ENCODE results near the gene TMEM108.

Gene TMEM108

GRCh38 chr3:133055339-133055738 is 17.1 kb downstream of the TMEM108 start:
- FAIRE-seq, result no peak

DNA sequence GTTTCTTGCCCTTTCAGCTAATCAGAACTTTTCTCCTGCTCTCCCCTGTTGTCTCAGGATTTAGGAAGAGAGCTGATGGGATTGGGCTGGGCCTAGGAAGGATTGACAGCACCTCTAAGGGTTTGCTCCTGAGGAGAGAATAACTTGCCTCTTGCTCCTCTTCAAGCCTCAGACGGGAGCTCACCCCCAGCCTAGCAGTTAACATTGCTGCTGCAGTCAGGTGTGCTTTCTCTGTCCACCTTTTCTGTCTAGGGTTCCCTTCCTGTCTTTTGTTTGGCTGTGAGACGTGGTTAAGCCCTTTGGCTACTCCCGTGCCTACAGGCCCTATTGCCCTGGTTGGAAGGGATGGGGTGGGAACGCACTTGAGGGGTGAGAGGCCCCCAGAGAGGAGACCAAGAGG is 20.1 kb downstream of the TMEM108 start:
- no peak for FAIRE-seq

DNA sequence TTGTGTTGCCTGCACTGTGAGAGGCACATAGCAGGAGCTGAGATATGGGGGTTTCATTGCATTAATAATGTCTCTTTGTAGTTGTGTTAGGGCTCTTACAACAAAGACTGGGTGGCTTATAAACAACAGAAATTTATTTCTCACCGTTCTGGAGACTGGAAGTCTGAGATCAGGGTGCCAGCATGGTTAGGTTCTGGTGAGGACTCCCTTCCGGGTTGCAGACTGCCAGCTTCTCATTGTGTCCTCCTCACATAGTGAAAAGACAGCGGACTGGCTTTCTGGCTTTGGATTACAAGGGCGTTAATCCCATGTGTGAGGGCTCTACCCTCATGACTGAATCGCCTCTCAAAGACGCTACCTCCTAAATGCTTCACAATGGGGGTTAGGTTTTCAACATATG is 20.6 kb downstream of the TMEM108 start:
- no peak for FAIRE-seq

DNA sequence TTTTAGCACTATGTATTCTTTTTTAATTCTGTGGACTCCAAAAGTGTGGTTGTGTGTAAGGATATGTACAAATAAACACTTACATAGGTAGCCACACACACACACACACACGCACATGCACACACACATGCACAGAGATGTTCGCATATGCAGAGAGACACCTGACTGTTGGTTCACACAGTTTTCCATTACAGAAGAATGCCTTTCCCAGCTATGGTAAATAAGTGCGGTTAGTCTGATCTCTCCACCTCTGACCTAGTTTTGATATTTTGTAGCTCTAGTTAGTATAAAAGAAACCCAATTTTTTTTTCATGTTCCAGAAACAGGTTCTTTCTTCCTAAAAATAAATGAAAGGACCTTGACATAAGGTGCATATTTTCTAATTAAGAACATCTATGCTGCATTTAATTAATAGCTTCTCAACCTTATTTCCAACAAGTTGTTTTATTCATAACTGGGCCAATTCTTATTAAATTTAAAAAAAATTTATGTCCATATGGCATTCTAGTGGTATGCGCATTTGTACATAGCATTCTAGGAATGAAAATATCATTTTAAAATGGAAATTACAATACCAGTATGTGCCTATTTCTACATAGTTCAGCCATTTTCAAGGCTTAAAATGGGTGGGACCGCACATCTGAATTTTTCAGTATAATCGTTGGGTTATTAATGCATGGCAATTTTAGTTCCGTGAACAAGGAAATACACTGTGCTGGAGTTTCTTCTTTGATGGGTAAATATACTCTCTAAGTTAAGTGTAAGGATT is 27.2 kb downstream of the TMEM108 start:
- no peak for FAIRE-seq

- no peak for FAIRE-seq
Observed at GRCh38 chr3:133066026-133066425, 27.8 kb downstream of the TMEM108 start.

- FAIRE-seq, result no peak
Observed at GRCh38 chr3:133069556-133070286, 31.5 kb downstream of the TMEM108 start.

DNA sequence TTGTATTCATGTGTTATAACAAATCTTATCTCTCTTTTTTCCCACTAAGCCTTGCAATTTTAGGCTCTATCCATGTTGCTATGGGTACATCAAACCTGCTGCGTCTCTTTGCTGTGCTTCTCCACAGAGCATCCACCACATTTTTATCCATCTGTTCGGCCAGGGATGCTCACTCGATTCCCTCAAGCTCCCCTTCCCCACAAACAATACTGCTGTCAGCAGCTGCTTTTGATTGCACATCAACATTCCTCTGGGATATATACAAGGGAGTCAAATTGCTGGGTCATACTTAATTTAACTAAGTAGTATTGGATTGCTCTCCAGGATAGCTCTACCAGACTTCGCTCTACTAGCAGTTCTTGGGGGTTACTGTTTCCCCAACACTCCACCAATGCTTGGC is 36.8 kb downstream of the TMEM108 start:
- FAIRE-seq, result no peak

- no peak for FAIRE-seq
Observed at GRCh38 chr3:133077688-133078087, 39.5 kb downstream of the TMEM108 start.

DNA sequence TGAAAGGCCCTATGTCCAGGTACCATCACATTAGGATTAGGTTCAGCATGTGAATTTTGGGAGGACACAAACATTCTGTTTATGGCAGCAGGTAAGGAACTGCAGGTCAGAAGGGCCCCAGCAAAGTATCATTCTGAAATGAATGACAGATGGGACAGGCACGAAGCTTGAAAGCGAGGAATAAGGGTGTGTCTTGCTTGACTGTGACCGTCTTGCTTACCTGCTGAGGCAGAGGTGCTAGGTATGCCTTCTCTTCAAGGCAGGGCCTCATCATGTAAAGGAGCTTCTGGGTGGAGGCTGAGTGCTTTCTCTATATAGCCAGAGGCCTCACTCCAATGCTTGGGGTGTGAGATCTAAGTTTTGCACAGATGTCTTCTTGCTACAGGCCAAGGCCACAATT is 41.4 kb downstream of the TMEM108 start:
- FAIRE-seq, result no peak

DNA sequence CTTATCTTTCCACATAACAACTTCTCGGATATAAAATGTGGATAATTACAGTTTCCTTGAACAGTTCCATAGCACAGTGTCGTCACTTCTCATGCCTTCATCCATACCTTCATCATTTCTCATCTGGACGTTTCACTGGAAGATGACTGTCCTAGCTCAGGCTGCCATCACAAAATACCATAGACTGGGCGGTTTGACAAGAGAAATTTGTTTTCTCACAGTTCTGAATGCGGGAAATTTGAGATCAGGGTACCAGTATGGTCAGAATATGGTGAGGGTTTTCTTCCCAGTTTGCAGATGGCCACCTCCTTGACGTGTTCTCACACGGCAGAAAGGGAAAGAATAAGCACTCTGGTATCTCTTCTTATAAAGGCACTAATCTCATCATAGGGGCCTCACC is 42.8 kb downstream of the TMEM108 start:
- FAIRE-seq, result no peak

GRCh38 chr3:133083395-133083794 is 45.2 kb downstream of the TMEM108 start:
- no peak for FAIRE-seq

DNA sequence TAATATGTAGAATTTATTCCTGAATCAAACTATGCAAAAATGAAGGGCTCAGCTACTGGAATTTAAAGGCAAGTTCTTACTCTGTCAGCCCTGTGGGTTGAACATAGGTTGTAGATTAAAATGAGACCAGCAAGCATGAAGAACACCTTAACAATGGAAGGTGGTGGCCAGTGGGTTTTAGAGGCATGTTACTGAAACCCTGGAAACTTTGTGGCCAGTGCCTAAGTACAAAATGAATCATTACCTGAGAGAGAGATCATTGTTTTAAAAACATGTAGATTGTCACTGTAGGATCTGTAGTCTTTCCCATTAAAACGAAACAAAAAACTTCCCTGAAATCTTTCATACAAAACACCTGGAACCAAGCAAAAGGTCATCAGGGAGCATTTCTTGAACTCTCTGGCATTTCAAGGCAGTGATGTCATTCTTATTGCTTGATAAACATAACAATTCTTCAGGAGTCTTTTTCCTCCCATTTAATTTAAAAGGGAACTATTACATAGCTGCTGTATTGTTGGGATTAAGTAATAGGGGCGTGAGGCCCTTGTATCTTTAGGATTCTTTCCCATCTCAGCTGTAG is 51.8 kb downstream of the TMEM108 start:
- no peak for FAIRE-seq

DNA sequence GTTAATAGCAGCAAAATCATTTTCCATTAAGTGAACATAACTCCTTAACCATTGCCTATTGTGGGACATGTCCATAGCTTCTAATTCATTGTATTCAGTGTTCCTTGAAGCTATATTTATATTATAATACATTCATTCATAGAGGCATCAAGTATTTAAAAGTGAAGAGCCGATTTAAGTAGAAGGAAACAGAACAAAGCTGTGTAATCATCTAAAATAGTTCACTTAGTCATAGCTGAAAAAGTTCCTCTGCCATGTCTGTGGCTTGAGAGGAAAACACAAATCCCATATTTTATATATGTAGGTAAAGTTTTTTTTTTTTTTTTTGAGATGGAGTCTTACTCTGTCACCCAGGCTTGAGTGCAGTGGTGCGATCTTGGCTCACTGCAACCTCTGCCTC is 54.5 kb downstream of the TMEM108 start:
- no peak for FAIRE-seq

DNA sequence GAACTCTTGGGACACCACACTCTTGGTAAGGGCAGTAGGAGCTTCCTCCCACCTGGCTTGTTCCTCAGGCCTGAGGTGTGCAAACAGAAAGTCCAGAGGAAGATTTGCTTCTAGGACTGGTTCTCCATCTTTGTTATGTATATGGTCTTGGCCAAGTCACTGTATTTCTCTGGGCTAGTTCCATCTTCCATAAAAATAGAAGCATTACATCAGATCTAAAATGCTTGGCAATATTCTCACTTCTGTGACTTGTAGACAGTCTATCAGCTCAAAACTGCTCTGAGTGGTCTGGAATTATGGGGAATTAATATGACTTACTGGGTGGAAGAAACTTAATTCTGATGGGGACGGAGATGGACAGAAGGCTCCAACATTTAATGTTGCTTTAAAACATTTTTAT is 55.2 kb downstream of the TMEM108 start:
- FAIRE-seq, result no peak

GRCh38 chr3:133096900-133097613 is 58.9 kb downstream of the TMEM108 start:
- FAIRE-seq, result peak; percentile 24

DNA sequence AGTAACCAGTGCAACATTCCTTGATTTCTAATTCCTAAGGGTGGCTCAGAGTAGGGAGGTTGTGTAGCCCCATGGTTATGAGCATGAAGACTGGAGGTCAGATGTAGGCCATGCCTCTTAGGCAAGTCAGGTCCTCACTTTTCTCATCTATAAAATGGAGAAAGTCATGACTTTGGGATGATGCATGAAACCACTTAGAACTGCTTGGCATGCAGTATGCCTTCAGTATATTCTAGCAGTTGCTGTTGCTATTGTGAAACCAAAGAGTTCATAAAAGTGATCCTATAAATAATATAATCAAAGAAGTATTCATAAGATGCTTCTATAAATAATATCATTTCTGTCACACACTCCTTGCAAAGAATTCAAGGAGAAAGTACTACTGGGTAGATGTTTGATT is 65.5 kb downstream of the TMEM108 start:
- no peak for FAIRE-seq

- FAIRE-seq, result no peak
Observed at GRCh38 chr3:133106169-133106568, 68.0 kb downstream of the TMEM108 start.

DNA sequence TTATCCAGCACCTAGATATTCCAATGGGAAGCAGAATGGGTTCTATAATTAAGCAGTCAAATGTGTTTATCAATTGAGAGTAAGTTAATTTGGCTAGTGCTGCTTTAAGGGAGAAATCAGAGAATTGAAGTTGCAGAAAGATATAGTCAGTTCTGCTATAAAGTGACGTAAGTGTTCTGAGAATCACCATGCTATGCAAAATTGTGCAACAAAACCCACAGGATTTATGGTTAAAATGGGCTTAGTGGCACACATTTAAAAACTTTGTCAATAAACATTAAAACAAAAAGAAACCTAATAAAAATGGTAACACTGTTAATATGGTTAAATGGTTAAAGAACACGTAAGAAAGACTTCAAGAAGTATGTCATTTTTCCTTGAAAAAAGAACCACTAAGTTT is 74.5 kb downstream of the TMEM108 start:
- no peak for FAIRE-seq

- FAIRE-seq, result no peak
Observed at GRCh38 chr3:133113526-133113925, 75.3 kb downstream of the TMEM108 start.

- FAIRE-seq, result no peak
Observed at GRCh38 chr3:133113927-133114597, 75.9 kb downstream of the TMEM108 start.

DNA sequence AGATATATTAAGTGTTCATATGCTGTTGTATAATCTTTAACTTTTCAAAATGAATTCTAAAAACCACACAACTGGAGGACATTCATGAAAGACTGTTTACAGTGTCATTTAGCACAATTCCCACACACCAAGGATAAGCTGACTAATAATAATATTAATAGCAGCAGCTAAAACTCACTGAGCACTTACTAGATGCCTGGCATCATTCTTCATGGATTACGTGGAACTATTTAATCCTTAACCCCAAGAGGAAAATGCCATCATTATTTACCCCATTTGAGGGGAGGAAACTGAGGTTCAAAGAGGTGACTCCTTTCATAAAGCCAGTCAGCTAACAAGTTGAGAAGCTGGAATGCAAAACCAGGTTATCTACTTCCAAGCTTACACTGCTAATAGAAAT is 77.0 kb downstream of the TMEM108 start:
- no peak for FAIRE-seq

- FAIRE-seq, result peak; percentile 92
Observed at GRCh38 chr3:133117342-133117741, 79.2 kb downstream of the TMEM108 start.

DNA sequence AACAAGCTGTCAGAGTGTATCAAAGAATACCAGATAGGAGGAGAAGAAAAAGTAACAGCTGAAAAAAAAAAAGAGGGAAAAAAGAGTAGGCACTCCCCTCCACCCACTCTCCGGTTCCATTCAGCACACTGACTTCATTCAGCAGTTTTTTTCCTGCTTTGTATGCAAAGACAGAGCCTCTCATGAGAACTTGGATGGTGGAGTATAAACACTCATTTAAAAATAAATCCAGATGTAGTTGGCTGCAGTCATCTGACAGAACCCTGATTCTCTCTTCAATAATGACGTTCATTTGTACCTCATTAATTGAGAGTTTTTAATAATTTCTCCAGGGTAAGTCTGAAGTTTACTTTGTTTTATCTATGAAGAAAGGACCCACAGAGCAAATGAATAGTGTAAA is 81.0 kb downstream of the TMEM108 start:
- no peak for FAIRE-seq
